Measurements from ENCODE around the gene LITAF. TPM values are rescaled to one million over a fixed set of nuclear protein-coding genes. Genes with fewer than 3 reads are reported as not detected.

The LITAF gene
- polyA plus RNA-seq, 1 of the 3 experiments (the other 2 are of a cell fraction): 45.7 TPM

GRCh38 chr16:11614587-11615175, 28.0 kb upstream of the LITAF start:
- ChIA-PET CTCF (interaction anchor here (0.7 kb wide), 1 partner anchor 83 kb away, joined by 3 read pairs; no protein-coding TSS in a partner anchor), POLR2A (no interaction called here)
- Histone ChIP-seq H3K9me2 (no peaks in the 10 kb centered on the region), H3K27me3 (ENCODE audit: insufficient read depth) (no peaks in the 10 kb centered on the region), H3K27ac (ENCODE audit: low read depth in 2 of 2, low read length in 1 of 2) (no peak overlapping the region), H3K4me2 (no peak overlapping the region), H3K9me3 (no peaks in the 10 kb centered on the region), H4K20me1 (ENCODE audit: insufficient read depth) (no peaks in the 10 kb centered on the region), H3K36me3 (replicated peaks in 1 of 2; ENCODE audit: control insufficient read depth in 1 of 2, insufficient read depth in 2 of 2, low read length in 1 of 2) (no peaks in the 10 kb centered on the region), H3K79me2 (ENCODE audit: insufficient read depth) (no peaks in the 10 kb centered on the region), H3K4me1 (ENCODE audit: control insufficient read depth in 1 of 2, insufficient read depth in 2 of 2, low read depth in 1 of 2, low read length in 1 of 2) (no peaks in the 10 kb centered on the region), H3K4me3 (ENCODE audit: low read depth in 2 of 2, low read length in 1 of 2) (no peak overlapping the region), H3K9ac (no peak overlapping the region), H2AFZ (ENCODE audit: low read depth) (no peak overlapping the region), H3F3A (replicated peaks; ENCODE audit: insufficient read depth) (no peaks in the 10 kb centered on the region)
- 75% methylated on average over 10 of the region's 10 CpGs for WGBS (ENCODE audit: low lambda C conversion rate)
- no peak for TF ChIP-seq ELF1 (IDR thresholded peaks at IDR 0.05)
- no peak for TF ChIP-seq SIN3A (IDR thresholded peaks at IDR 0.05; ENCODE audit: borderline replicate concordance, low read depth, low read length)
- TF ChIP-seq, protein P1, sequence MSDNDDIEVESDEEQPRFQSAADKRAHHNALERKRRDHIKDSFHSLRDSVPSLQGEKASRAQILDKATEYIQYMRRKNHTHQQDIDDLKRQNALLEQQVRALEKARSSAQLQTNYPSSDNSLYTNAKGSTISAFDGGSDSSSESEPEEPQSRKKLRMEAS (IDR thresholded peaks at IDR 0.05; ENCODE audit: low read depth): no peak
- no peak for TF ChIP-seq EZH2phosphoT487 (IDR thresholded peaks at IDR 0.05; ENCODE audit: borderline replicate concordance, low read depth)
- TF ChIP-seq, protein P2, sequence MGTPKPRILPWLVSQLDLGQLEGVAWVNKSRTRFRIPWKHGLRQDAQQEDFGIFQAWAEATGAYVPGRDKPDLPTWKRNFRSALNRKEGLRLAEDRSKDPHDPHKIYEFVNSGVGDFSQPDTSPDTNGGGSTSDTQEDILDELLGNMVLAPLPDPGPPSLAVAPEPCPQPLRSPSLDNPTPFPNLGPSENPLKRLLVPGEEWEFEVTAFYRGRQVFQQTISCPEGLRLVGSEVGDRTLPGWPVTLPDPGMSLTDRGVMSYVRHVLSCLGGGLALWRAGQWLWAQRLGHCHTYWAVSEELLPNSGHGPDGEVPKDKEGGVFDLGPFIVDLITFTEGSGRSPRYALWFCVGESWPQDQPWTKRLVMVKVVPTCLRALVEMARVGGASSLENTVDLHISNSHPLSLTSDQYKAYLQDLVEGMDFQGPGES (IDR thresholded peaks at IDR 0.05; ENCODE audit: low read depth, low read length): no peak
- TF ChIP-seq YY1 (IDR thresholded peaks at IDR 0.05; ENCODE audit: low read depth): no peak
- TF ChIP-seq EP300 (IDR thresholded peaks at IDR 0.05; ENCODE audit: borderline replicate concordance in 1 of 2, low read depth in 1 of 2, low read length in 1 of 2): no peak
- no peak for TF ChIP-seq CHD2 (IDR thresholded peaks at IDR 0.05; ENCODE audit: low read length, partially characterized antibody)
- no peak for TF ChIP-seq MEF2A (IDR thresholded peaks at IDR 0.05; ENCODE audit: borderline replicate concordance, low read depth)
- TF ChIP-seq FOXJ3 (CRISPR knock-in tag; IDR thresholded peaks at IDR 0.05): no peak
- TF ChIP-seq, protein P3, sequence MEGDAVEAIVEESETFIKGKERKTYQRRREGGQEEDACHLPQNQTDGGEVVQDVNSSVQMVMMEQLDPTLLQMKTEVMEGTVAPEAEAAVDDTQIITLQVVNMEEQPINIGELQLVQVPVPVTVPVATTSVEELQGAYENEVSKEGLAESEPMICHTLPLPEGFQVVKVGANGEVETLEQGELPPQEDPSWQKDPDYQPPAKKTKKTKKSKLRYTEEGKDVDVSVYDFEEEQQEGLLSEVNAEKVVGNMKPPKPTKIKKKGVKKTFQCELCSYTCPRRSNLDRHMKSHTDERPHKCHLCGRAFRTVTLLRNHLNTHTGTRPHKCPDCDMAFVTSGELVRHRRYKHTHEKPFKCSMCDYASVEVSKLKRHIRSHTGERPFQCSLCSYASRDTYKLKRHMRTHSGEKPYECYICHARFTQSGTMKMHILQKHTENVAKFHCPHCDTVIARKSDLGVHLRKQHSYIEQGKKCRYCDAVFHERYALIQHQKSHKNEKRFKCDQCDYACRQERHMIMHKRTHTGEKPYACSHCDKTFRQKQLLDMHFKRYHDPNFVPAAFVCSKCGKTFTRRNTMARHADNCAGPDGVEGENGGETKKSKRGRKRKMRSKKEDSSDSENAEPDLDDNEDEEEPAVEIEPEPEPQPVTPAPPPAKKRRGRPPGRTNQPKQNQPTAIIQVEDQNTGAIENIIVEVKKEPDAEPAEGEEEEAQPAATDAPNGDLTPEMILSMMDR (IDR thresholded peaks at IDR 0.05): no peak
- no peak for TF ChIP-seq TAF1 (IDR thresholded peaks at IDR 0.05; ENCODE audit: borderline replicate concordance, low read depth, low read length)
- TF ChIP-seq JUND (IDR thresholded peaks at IDR 0.05): no peak
- no peak for TF ChIP-seq SMC3 (IDR thresholded peaks at IDR 0.05; ENCODE audit: low read depth, low read length)
- TF ChIP-seq, protein P4, sequence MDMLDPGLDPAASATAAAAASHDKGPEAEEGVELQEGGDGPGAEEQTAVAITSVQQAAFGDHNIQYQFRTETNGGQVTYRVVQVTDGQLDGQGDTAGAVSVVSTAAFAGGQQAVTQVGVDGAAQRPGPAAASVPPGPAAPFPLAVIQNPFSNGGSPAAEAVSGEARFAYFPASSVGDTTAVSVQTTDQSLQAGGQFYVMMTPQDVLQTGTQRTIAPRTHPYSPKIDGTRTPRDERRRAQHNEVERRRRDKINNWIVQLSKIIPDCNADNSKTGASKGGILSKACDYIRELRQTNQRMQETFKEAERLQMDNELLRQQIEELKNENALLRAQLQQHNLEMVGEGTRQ (IDR thresholded peaks at IDR 0.05; ENCODE audit: borderline replicate concordance, low read depth, low read length): no peak
- TF ChIP-seq RFX5 (IDR thresholded peaks at IDR 0.05; ENCODE audit: low read length): no peak
- TF ChIP-seq, protein P5, sequence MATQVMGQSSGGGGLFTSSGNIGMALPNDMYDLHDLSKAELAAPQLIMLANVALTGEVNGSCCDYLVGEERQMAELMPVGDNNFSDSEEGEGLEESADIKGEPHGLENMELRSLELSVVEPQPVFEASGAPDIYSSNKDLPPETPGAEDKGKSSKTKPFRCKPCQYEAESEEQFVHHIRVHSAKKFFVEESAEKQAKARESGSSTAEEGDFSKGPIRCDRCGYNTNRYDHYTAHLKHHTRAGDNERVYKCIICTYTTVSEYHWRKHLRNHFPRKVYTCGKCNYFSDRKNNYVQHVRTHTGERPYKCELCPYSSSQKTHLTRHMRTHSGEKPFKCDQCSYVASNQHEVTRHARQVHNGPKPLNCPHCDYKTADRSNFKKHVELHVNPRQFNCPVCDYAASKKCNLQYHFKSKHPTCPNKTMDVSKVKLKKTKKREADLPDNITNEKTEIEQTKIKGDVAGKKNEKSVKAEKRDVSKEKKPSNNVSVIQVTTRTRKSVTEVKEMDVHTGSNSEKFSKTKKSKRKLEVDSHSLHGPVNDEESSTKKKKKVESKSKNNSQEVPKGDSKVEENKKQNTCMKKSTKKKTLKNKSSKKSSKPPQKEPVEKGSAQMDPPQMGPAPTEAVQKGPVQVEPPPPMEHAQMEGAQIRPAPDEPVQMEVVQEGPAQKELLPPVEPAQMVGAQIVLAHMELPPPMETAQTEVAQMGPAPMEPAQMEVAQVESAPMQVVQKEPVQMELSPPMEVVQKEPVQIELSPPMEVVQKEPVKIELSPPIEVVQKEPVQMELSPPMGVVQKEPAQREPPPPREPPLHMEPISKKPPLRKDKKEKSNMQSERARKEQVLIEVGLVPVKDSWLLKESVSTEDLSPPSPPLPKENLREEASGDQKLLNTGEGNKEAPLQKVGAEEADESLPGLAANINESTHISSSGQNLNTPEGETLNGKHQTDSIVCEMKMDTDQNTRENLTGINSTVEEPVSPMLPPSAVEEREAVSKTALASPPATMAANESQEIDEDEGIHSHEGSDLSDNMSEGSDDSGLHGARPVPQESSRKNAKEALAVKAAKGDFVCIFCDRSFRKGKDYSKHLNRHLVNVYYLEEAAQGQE (IDR thresholded peaks at IDR 0.05; ENCODE audit: low read depth, low read length): no peak
- TF ChIP-seq, protein P6, sequence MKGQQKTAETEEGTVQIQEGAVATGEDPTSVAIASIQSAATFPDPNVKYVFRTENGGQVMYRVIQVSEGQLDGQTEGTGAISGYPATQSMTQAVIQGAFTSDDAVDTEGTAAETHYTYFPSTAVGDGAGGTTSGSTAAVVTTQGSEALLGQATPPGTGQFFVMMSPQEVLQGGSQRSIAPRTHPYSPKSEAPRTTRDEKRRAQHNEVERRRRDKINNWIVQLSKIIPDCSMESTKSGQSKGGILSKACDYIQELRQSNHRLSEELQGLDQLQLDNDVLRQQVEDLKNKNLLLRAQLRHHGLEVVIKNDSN (IDR thresholded peaks at IDR 0.05; ENCODE audit: borderline replicate concordance, low read depth): no peak
- TF ChIP-seq GABPA (IDR thresholded peaks at IDR 0.05; ENCODE audit: low read depth): no peak
- no peak for DNase-seq

Measured in SK-N-SH (cell line).